ACC112 (cell line): Measurements from ENCODE around the gene ISCA1.

Source experiments
- H2AFZ ChIP-seq: fragments of 200-600 bp; sonication (generic); one replicate; pipeline ENCODE4 v1.6.0; 2017; ENCODE audit warnings: antibody characterized with exemption, low read length; ENCODE audit not compliant: unreplicated experiment
- H3K27ac ChIP-seq: fragments of 200-600 bp; sonication (generic); 2 replicates; pipeline ENCODE4 v1.5.1; 2014; ENCODE audit warnings: low read depth, mild to moderate bottlenecking, antibody characterized with exemption, low read length, moderate library complexity
- H3K27me3 ChIP-seq: fragments of 200-600 bp; sonication (generic); 2 replicates; pipeline ENCODE4 v1.6.1; 2014; ENCODE audit warnings: mild to moderate bottlenecking, antibody characterized with exemption, low read length, moderate library complexity, mixed read lengths; ENCODE audit not compliant: insufficient read depth
- H3K36me3 ChIP-seq: fragments of 200-600 bp; sonication (generic); 2 replicates; pipeline ENCODE4 v1.6.1; 2016; ENCODE audit warnings: mild to moderate bottlenecking, antibody characterized with exemption, low read length, moderate library complexity, mixed read lengths; ENCODE audit not compliant: insufficient read depth
- H3K4me1 ChIP-seq: fragments of 200-600 bp; sonication (generic); one replicate; pipeline ENCODE4 v1.6.1; 2016; ENCODE audit warnings: low read length, mixed read lengths; ENCODE audit not compliant: insufficient read depth, unreplicated experiment, control insufficient read depth
- H3K4me3 ChIP-seq: fragments of 200-600 bp; sonication (generic); 2 replicates; pipeline ENCODE4 v1.5.1; 2014; ENCODE audit warnings: mild to moderate bottlenecking, low read depth, low read length
- H3K79me2 ChIP-seq: fragments of 200-600 bp; sonication (generic); one replicate; pipeline ENCODE4 v1.6.0; 2016; ENCODE audit warnings: low read length; ENCODE audit not compliant: control insufficient read depth, unreplicated experiment, insufficient read depth

ISCA1 gene

GRCh38 chr9:86282077-86282978, at the start of gene ISCA1:
TSS of gene ISCA1 (minus strand) at chr9:86282538. CDS start at chr9:86282458, 80 bp downstream.
- Histone ChIP-seq H2AFZ (peak within 1 kb of the TSS; percentile 87), H3K4me1 (peaks cover 15% of the 10 kb centered on the region)

DNA sequence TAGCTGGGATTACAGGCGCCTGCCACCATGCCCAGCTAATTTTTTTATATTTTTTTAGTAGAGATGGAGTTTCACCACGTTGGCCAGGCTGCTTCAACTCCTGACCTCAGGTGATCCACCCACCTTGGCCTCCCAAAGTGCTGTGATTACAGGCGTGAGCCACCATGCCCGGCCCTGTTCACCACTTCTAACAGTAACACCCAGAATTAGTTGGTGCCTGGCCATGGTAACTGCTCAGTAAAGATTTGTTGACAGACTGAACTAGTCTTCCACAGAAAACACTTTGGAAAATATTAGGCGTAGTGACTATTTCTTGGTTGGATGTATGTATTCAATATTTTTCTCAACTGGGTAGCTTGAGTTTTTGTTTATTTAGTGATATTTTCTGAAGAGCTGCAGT, 47.8 kb upstream of the ISCA1 start:
- peaks cover 50% of the 10 kb centered on the region for H3K36me3 ChIP-seq
- no peak overlapping the region for H3K27ac ChIP-seq
- no peak overlapping the region for H3K4me3 ChIP-seq
- no peak overlapping the region for H2AFZ ChIP-seq
- H3K79me2 ChIP-seq, result no peaks in the 10 kb centered on the region
- no peaks in the 10 kb centered on the region for H3K27me3 ChIP-seq
- H3K4me1 ChIP-seq, result peaks cover 5% of the 10 kb centered on the region

More at GRCh38 chr9:86282077-86282978, at the start of gene ISCA1:
- H3K4me3 ChIP-seq, result peak within 1 kb of the TSS; percentile 95
- peak within 1 kb of the TSS; percentile 90 for H3K27ac ChIP-seq
- H3K79me2 ChIP-seq, result peaks cover 40% of the 10 kb centered on the region
- no peaks in the 10 kb centered on the region for H3K27me3 ChIP-seq
- 0 out of 2 replicates have a peak, but pooled peaks cover 6% of the 10 kb centered on the region for H3K36me3 ChIP-seq

GRCh38 chr9:86329649-86330048, 47.3 kb upstream of the ISCA1 start:
- Histone ChIP-seq H3K4me3 (no peak overlapping the region), H3K27me3 (no peaks in the 10 kb centered on the region), H3K36me3 (peaks cover 49% of the 10 kb centered on the region), H3K4me1 (peaks cover 10% of the 10 kb centered on the region), H3K79me2 (no peaks in the 10 kb centered on the region), H3K27ac (no peak overlapping the region), H2AFZ (no peak overlapping the region)

- H3K36me3 ChIP-seq, result peaks cover 42% of the 10 kb centered on the region
- H2AFZ ChIP-seq, result no peak overlapping the region
- no peaks in the 10 kb centered on the region for H3K27me3 ChIP-seq
- no peaks in the 10 kb centered on the region for H3K79me2 ChIP-seq
- H3K4me3 ChIP-seq, result no peak overlapping the region
- peaks cover 24% of the 10 kb centered on the region for H3K4me1 ChIP-seq
- H3K27ac ChIP-seq, result no peak overlapping the region; the same call in 1 of the 2 replicates
Measured at GRCh38 chr9:86328156-86328555, 45.8 kb upstream of the ISCA1 start.

DNA sequence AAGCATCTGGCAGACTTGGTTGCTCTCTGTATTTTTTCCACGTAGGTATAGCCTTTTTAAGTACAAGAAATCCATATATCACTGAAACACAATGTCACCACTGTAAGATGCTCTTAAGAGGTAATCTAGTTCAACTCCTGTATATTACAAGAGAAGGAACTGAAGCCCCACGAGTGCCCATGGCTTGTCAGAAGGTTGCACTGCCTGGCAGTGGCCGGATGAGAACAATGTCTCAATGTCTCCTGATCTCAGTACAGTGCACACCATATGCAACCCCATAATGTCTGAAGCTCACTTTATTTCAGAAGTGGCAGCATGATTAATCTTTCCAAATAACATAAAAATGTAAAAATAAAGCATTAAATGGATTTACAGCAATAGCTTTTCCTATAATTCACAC, 44.2 kb upstream of the ISCA1 start:
- Histone ChIP-seq H2AFZ (no peak overlapping the region), H3K36me3 (peaks cover 44% of the 10 kb centered on the region), H3K27me3 (no peaks in the 10 kb centered on the region), H3K4me1 (peaks cover 39% of the 10 kb centered on the region), H3K4me3 (no peak overlapping the region), H3K79me2 (no peaks in the 10 kb centered on the region), H3K27ac (no peak overlapping the region)

DNA sequence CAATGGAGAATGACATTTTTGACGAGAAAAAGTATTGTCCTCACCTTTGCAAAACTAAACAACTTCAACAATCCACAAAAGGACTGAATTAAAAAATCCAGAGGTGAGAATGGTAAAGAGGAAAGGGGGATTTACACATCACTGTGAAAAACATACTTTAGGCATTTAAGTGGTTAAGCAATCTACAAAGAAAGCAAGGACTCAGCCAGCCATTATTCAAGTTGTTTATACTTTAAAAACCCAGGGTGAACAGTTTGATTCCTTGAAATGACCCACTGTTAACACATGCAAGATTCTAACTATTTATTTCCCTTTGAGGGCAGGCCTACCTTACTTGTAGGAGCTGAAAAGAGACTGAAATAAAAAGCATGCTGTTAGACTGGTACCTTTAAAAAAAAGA, 42.6 kb upstream of the ISCA1 start:
- no peak overlapping the region for H3K4me3 ChIP-seq
- no peak overlapping the region for H2AFZ ChIP-seq
- no peaks in the 10 kb centered on the region for H3K79me2 ChIP-seq
- H3K36me3 ChIP-seq, result peaks cover 52% of the 10 kb centered on the region
- H3K27me3 ChIP-seq, result no peaks in the 10 kb centered on the region
- H3K4me1 ChIP-seq, result peaks cover 47% of the 10 kb centered on the region
- H3K27ac ChIP-seq, result peak overlapping the region; percentile 32

DNA sequence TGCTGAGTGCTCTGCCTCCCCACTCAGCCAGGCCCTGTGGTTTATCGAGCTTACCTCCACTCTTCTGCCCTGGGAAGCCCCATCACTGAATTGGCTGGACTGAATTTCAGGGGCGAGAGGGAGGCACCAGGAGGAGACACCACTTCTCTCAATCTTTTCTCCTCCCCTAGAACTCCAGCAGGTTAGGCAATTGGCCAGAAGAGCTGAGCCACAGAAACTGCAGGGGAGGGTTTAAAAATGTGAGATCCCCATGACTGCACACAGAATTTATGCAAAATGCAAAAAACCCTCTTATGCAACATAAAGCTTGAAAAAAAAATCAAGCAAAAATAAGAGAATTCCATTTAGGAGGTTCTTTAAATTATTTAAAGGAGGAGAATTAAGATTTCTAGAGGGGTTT, 42.0 kb upstream of the ISCA1 start:
- peaks cover 53% of the 10 kb centered on the region for H3K36me3 ChIP-seq

DNA sequence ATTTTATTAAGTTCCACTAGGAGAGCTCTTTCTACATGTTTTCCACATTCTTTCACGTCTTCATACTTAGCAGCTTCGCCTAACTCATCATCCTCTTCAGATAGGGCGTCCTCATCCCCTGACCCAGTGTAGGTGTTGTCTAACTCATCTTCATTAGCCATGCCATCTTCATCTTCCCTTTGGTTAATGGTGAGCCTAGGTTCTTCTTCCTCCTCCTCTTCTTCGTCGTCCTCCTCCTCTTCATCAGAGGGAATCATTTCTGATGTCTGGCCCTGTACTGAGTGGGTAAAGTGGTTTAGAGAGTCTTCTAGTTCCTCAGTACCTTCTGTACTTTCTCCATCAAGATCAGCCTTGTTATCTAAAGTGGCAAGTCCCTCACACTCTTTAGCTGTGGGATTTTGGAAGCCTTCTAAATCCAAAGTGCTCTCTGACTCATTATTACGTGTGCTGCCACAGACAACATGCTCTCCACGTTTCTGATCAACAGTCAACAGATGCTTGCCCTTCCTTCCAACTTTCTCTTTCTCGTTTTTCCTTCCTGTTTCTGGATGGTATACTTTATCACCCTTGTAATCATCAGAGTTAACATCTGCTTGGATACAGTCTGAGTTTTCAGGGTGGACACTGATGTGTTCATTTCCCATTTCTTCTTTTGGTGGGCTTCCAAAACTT, 40.8 kb upstream of the ISCA1 start:
- peaks cover 60% of the 10 kb centered on the region for H3K36me3 ChIP-seq
- no peaks in the 10 kb centered on the region for H3K27me3 ChIP-seq
- H3K27ac ChIP-seq, result peak overlapping the region; percentile 86
- H3K4me1 ChIP-seq, result peaks cover 47% of the 10 kb centered on the region
- H3K79me2 ChIP-seq, result peaks cover 2% of the 10 kb centered on the region
- H3K4me3 ChIP-seq, result peak overlapping the region; percentile 32; the same call in 1 of the 2 replicates
- no peak overlapping the region for H2AFZ ChIP-seq

More for the DNA sequence above, 42.0 kb upstream of the ISCA1 start:
- H3K27ac ChIP-seq, result peak overlapping the region; percentile 86
- peaks cover 47% of the 10 kb centered on the region for H3K4me1 ChIP-seq
- no peak overlapping the region for H2AFZ ChIP-seq
- H3K27me3 ChIP-seq, result no peaks in the 10 kb centered on the region
- no peak overlapping the region for H3K4me3 ChIP-seq
- no peaks in the 10 kb centered on the region for H3K79me2 ChIP-seq

DNA sequence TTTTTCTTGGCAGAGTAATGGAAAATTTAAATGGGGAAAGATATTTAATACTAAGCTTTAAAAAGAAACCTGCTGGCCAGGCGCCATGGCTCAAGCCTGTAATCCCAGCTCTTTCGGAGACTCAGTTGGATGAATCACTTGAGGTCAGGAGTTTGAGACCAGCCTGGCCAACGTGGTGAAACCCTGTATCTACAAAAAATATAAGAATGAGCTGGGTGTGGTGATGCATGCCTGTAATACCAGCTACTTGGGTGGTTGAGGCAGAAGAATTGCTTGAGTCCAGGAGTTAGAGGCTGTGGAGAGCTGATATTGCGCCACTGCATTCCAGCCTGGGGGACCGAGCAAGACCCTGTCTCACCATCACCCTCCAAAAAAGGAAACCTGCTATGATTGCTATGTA, 39.0 kb upstream of the ISCA1 start:
- Histone ChIP-seq H3K27ac (peak overlapping the region; percentile 86), H3K4me1 (peaks cover 47% of the 10 kb centered on the region), H2AFZ (no peak overlapping the region), H3K79me2 (peaks cover 2% of the 10 kb centered on the region), H3K27me3 (no peaks in the 10 kb centered on the region), H3K4me3 (no peak overlapping the region), H3K36me3 (peaks cover 71% of the 10 kb centered on the region)

- Histone ChIP-seq H3K4me1 (peaks cover 38% of the 10 kb centered on the region), H3K36me3 (peaks cover 75% of the 10 kb centered on the region), H3K79me2 (peaks cover 2% of the 10 kb centered on the region), H2AFZ (no peak overlapping the region), H3K4me3 (no peak overlapping the region), H3K27ac (no peak overlapping the region), H3K27me3 (no peaks in the 10 kb centered on the region)
Measured at GRCh38 chr9:86318187-86318586, 35.8 kb upstream of the ISCA1 start.
